CD14-positive monocyte (primary cell): ENCODE measurements around the gene CKM. TPM values are rescaled to one million over a fixed set of nuclear protein-coding genes. Genes with fewer than 3 reads are reported as not detected.

Experiments
- DNase-seq, 3 donors: peaks; one replicate each; pipeline ENCODE4 v3.0.0-alpha.2; 2011 to 2022
- H2AFZ ChIP-seq: 2 replicates; pipeline ENCODE4 v1.6.0; 2012; ENCODE audit warnings: mild to moderate bottlenecking, low read depth, low read length, inconsistent platforms; ENCODE audit not compliant: insufficient read depth, poor library complexity, severe bottlenecking
- H3K27ac ChIP-seq, 2 donors: 1 replicate in 1 of 2; 2 replicates in 1 of 2; pipeline ENCODE4 v1.5.1; 2012 to 2013; ENCODE audit warnings: low read length in 2 of 2, control low read depth in 1 of 2, inconsistent platforms in 1 of 2, low read depth in 1 of 2, mild to moderate bottlenecking in 1 of 2
- H3K27me3 ChIP-seq, 2 donors: one replicate each; pipeline versions ENCODE4 v1.6.0 to v1.6.1; 2011 to 2013; ENCODE audit warnings: low read length in 2 of 2; ENCODE audit not compliant: control insufficient read depth in 2 of 2, insufficient read depth in 2 of 2
- H3K36me3 ChIP-seq, 2 donors: replicated peaks in 1 of 2; 1 replicate in 1 of 2; 2 replicates in 1 of 2; pipeline versions ENCODE4 v1.5.1 to v1.6.1; 2012 to 2013; ENCODE audit warnings: low read length in 2 of 2, control low read depth in 1 of 2, inconsistent platforms in 1 of 2, mild to moderate bottlenecking in 1 of 2; ENCODE audit not compliant: insufficient read depth in 2 of 2, control insufficient read depth in 1 of 2
- H3K4me1 ChIP-seq, 2 donors: 1 replicate in 1 of 2; 2 replicates in 1 of 2; pipeline versions ENCODE4 v1.5.1 to v1.6.1; 2012 to 2013; ENCODE audit warnings: low read length in 2 of 2, control low read depth in 1 of 2, inconsistent platforms in 1 of 2, mild to moderate bottlenecking in 1 of 2, moderate library complexity in 1 of 2; ENCODE audit not compliant: insufficient read depth in 2 of 2, control insufficient read depth in 1 of 2
- H3K4me2 ChIP-seq: replicated peaks from 2 replicates; pipeline ENCODE3; 2012; ENCODE audit warnings: low read length, moderate library complexity, mild to moderate bottlenecking; ENCODE audit not compliant: poor library complexity, severe bottlenecking; ENCODE audit errors: extremely low read depth
- H3K4me3 ChIP-seq, 3 experiments: fragments of 200-600 bp in 1 of 3; sonication (generic) in 1 of 3; replicated peaks in 1 of 3; 1 replicate in 2 of 3; 2 replicates in 1 of 3; pipeline ENCODE4 v1.5.1; 2011 to 2013; ENCODE audit warnings: low read length in 3 of 3, mild to moderate bottlenecking in 3 of 3, control low read depth in 2 of 3, low read depth in 2 of 3, inconsistent platforms in 1 of 3, moderate library complexity in 1 of 3
- H3K79me2 ChIP-seq: 2 replicates; pipeline ENCODE4 v1.6.0; 2012; ENCODE audit warnings: mild to moderate bottlenecking, control low read depth, inconsistent platforms, low read length, moderate library complexity; ENCODE audit not compliant: insufficient read depth
- H3K9ac ChIP-seq: 2 replicates; pipeline ENCODE4 v1.6.0; 2017; ENCODE audit warnings: low read length, mild to moderate bottlenecking; ENCODE audit not compliant: insufficient read depth, poor library complexity, severe bottlenecking
- H3K9me3 ChIP-seq, 2 donors: replicated peaks in 1 of 2; 1 replicate in 1 of 2; 2 replicates in 1 of 2; pipeline versions ENCODE4 v1.5.1 to v1.6.1; 2012 to 2013; ENCODE audit warnings: low read length in 2 of 2, control low read depth in 1 of 2; ENCODE audit not compliant: control insufficient read depth in 1 of 2, insufficient read depth in 1 of 2
- H4K20me1 ChIP-seq: 2 replicates; pipeline ENCODE4 v1.6.0; 2012; ENCODE audit warnings: mild to moderate bottlenecking, low read length, control low read depth, moderate library complexity; ENCODE audit not compliant: insufficient read depth
- H3K27ac Mint-ChIP-seq, 7 donors: one replicate each; pipeline ENCODE4 v1.8.0; 2020; ENCODE audit warnings: mild to moderate bottlenecking in 7 of 7, mixed read lengths in 7 of 7, moderate library complexity in 6 of 7, inconsistent platforms in 2 of 7
- H3K27me3 Mint-ChIP-seq, 3 donors: one replicate each; pipeline ENCODE4 v1.8.0; 2021 to 2022; ENCODE audit warnings: low read depth in 3 of 3, mild to moderate bottlenecking in 3 of 3, mixed read lengths in 3 of 3, moderate library complexity in 3 of 3, inconsistent platforms in 1 of 3
- H3K36me3 Mint-ChIP-seq, 2 donors: one replicate each; pipeline ENCODE4 v1.8.0; 2020; ENCODE audit warnings: mixed read lengths in 2 of 2, inconsistent platforms in 1 of 2, mild to moderate bottlenecking in 1 of 2
- H3K4me1 Mint-ChIP-seq: one replicate; pipeline ENCODE4 v1.8.0; 2020; ENCODE audit warnings: mild to moderate bottlenecking, mixed read lengths
- H3K4me3 Mint-ChIP-seq, 2 donors: one replicate each; pipeline ENCODE4 v1.8.0; 2020; ENCODE audit warnings: mild to moderate bottlenecking in 2 of 2, mixed read lengths in 2 of 2, moderate library complexity in 1 of 2
- H3K9me3 Mint-ChIP-seq, 7 donors: one replicate each; pipeline ENCODE4 v1.8.0; 2020 to 2022; ENCODE audit warnings: mixed read lengths in 7 of 7, mild to moderate bottlenecking in 6 of 7, moderate library complexity in 6 of 7, inconsistent platforms in 2 of 7
- CTCF ChIP-seq: fragments of 200-600 bp; IDR thresholded peaks from one replicate; pipeline ENCODE4 v1.8.0; 2022; ENCODE audit warnings: antibody characterized with exemption, mild to moderate bottlenecking
- WGBS: methylation state at CpG from one replicate; pipeline ENCODE4 v1.1.5; 2013; ENCODE audit warnings: missing lambda C conversion rate; ENCODE audit not compliant: insufficient coverage; 5-methylcytosine and 5-hydroxymethylcytosine counted together
- intact Hi-C, 2 donors: fragments of 100-400 bp; cut with micrococcal nuclease; formaldehyde crosslinking; loops; one replicate each; pipeline versions ENCODE4 v1.15.0 to v1.15.1; 2023
- polyA plus RNA-seq, 3 donors: library from polyadenylated mRNA; depleted of rRNA in 1 of 3; unstranded in 2 of 3; stranded (reverse) in 1 of 3; fragments of 300-500 nt in 2 of 3; fragments of >200 nt in 1 of 3; fragmentation: Illumina TruSeq in 2 of 3; gene quantifications; 1 replicate in 2 of 3; 2 replicates in 1 of 3; pipeline ENCODE4 v1.2.3, GENCODE V29; 2012 to 2021

Gene CKM
- polyA plus RNA-seq, 3 donors = 0.17 to 0.50 (median 0.24) TPM

- peaks cover 4 to 15% (median 7%) of the 10 kb centered on the region in 3 donors for H3K27me3 Mint-ChIP-seq
- H3K79me2 ChIP-seq = no peaks in the 10 kb centered on the region
- peaks cover 5 to 11% of the 10 kb centered on the region in 2 donors for H3K36me3 Mint-ChIP-seq
- H3K4me2 ChIP-seq = no peak overlapping the region
- H3K36me3 ChIP-seq = peaks cover 0 to 2% of the 10 kb centered on the region in 2 donors
- H3K4me1 Mint-ChIP-seq = peaks cover 2% of the 10 kb centered on the region
- 81% methylated on average over 9 of the region's 9 CpGs for WGBS
- no peak overlapping the region for H2AFZ ChIP-seq
- no peaks in the 10 kb centered on the region for H4K20me1 ChIP-seq
- H3K27me3 ChIP-seq = no peaks in the 10 kb centered on the region
- no peak overlapping the region for H3K27ac ChIP-seq
- no peak for TF ChIP-seq CTCF
- no peak overlapping the region for H3K4me3 ChIP-seq
- H3K4me3 Mint-ChIP-seq = no peak overlapping the region
- H3K9ac ChIP-seq = no peak overlapping the region
- H3K9me3 Mint-ChIP-seq = peaks cover 2 to 11% (median 7%) of the 10 kb centered on the region in 7 donors
- peak overlapping the region in 1 of 7 donors; percentile 7 for H3K27ac Mint-ChIP-seq
- intact Hi-C loops = no loop called here
- no peak for DNase-seq
- H3K9me3 ChIP-seq = peaks cover 0 to 4% of the 10 kb centered on the region in 2 donors
- no peaks in the 10 kb centered on the region for H3K4me1 ChIP-seq
These were observed 16.6 kb downstream of the CKM start for GRCh38 chr19:45306040-45306439.

GRCh38 chr19:45305421-45305820 is 17.3 kb downstream of the CKM start:
- no peak overlapping the region for H3K4me2 ChIP-seq
- 43% methylated on average over 3 of the region's 5 CpGs for WGBS
- no peak overlapping the region for H3K4me3 Mint-ChIP-seq

More at GRCh38 chr19:45305421-45305820, 17.3 kb downstream of the CKM start:
- Histone ChIP-seq H4K20me1 (no peaks in the 10 kb centered on the region), H2AFZ (no peak overlapping the region), H3K9ac (no peak overlapping the region), H3K27ac (no peak overlapping the region), H3K27me3 (no peaks in the 10 kb centered on the region), H3K9me3 (peaks cover 0 to 4% of the 10 kb centered on the region in 2 donors), H3K36me3 (peaks cover 0 to 8% of the 10 kb centered on the region in 2 donors), H3K4me3 (no peak overlapping the region), H3K79me2 (no peaks in the 10 kb centered on the region), H3K4me1 (no peaks in the 10 kb centered on the region)
- intact Hi-C loops = no loop called here
- H3K9me3 Mint-ChIP-seq = peaks cover 2 to 11% (median 7%) of the 10 kb centered on the region in 7 donors
- H3K27me3 Mint-ChIP-seq = peaks cover 4 to 15% (median 7%) of the 10 kb centered on the region in 3 donors
- peaks cover 2% of the 10 kb centered on the region for H3K4me1 Mint-ChIP-seq
- no peak overlapping the region for H3K27ac Mint-ChIP-seq
- no peak for DNase-seq
- no peak for TF ChIP-seq CTCF
- peaks cover 11 to 17% of the 10 kb centered on the region in 2 donors for H3K36me3 Mint-ChIP-seq
